Uterus (tissue), 4 donors: ENCODE data around the gene UNC5CL. TPM values are rescaled to one million over a fixed set of nuclear protein-coding genes. Genes with fewer than 3 reads are reported as not detected.

Experiments used
- DNase-seq, 2 donors: peaks; one replicate each; pipeline ENCODE4 v3.0.0-alpha.2; 2019 to 2020
- H3K27ac ChIP-seq, 2 donors: fragments of 200-600 bp; sonication (generic); 1 replicate in 1 of 2; 2 replicates in 1 of 2; pipeline ENCODE4 v1.5.1; 2016 to 2018
- H3K27me3 ChIP-seq, 2 donors: fragments of 200-600 bp; sonication (generic); one replicate each; pipeline ENCODE4 v1.5.1; 2018 to 2019; ENCODE audit warnings: control low read depth in 1 of 2
- H3K36me3 ChIP-seq, 2 donors: fragments of 200-600 bp; sonication (generic); one replicate each; pipeline ENCODE4 v1.5.1; 2019; ENCODE audit warnings: control low read depth in 1 of 2
- H3K4me1 ChIP-seq, 2 donors: fragments of 200-600 bp; sonication (generic); one replicate each; pipeline ENCODE4 v1.5.1; 2018 to 2019; ENCODE audit warnings: control low read depth in 1 of 2
- H3K4me3 ChIP-seq, 2 donors: fragments of 200-600 bp; sonication (generic); 1 replicate in 1 of 2; 2 replicates in 1 of 2; pipeline ENCODE4 v1.5.1; 2018 to 2019; ENCODE audit warnings: mild to moderate bottlenecking in 1 of 2
- H3K9me3 ChIP-seq, 2 donors: fragments of 200-600 bp; sonication (generic); one replicate each; pipeline ENCODE4 v1.5.1; 2019; ENCODE audit warnings: control low read depth in 1 of 2
- CTCF ChIP-seq, 4 experiments: fragments of 200-600 bp in 2 of 4; fragments of 450-650 bp in 2 of 4; sonication (generic) in 2 of 4; IDR thresholded peaks; one replicate each; pipeline ENCODE4 v1.5.1; 2016 to 2019; ENCODE audit warnings: antibody characterized with exemption in 4 of 4, mild to moderate bottlenecking in 2 of 4, moderate library complexity in 1 of 4
- POLR2A ChIP-seq, 2 donors: fragments of 450-650 bp; IDR thresholded peaks; one replicate each; pipeline ENCODE4 v1.6.1; 2016; ENCODE audit warnings: antibody characterized with exemption in 2 of 2, mild to moderate bottlenecking in 1 of 2, moderate library complexity in 1 of 2
- intact Hi-C: fragments of 100-400 bp; cut with DNase I; formaldehyde crosslinking; loops from one replicate; pipeline ENCODE4 v1.15.1; 2023; ENCODE audit warnings: low total_unique reads
- total RNA-seq, 4 donors: library from RNA; depleted of rRNA in 3 of 4; stranded (reverse); fragments of >200 nt in 3 of 4; gene quantifications; one replicate each; pipeline versions ENCODE4 v1.1.0 to v1.2.4, GENCODE V29; 2014 to 2023
- donor health status: DM: yes; HTN: yes; CAD: no.

UNC5CL gene
- total RNA-seq, 4 donors from 2014 or later, result 0.26 to 1.4 (median 1.2) TPM; not detected in 1

- Histone ChIP-seq H3K9me3 (no peaks in the 10 kb centered on the region), H3K4me3 (no peak overlapping the region), H3K27ac (no peak overlapping the region), H3K36me3 (no peaks in the 10 kb centered on the region), H3K27me3 (no peaks in the 10 kb centered on the region), H3K4me1 (no peaks in the 10 kb centered on the region)
- no peak for DNase-seq
- no peak for TF ChIP-seq CTCF (IDR thresholded peaks at IDR 0.05)
- no peak for TF ChIP-seq POLR2A (IDR thresholded peaks at IDR 0.05)
- intact Hi-C loops, result no loop called here
Observed at GRCh38 chr6:41056768-41057490, 17.9 kb upstream of the UNC5CL start.

- no peak overlapping the region for H3K27ac ChIP-seq
- TF ChIP-seq POLR2A (IDR thresholded peaks at IDR 0.05), result no peak
- TF ChIP-seq CTCF (IDR thresholded peaks at IDR 0.05), result no peak
- DNase-seq, result no peak
- intact Hi-C loops, result no loop called here
- no peaks in the 10 kb centered on the region for H3K27me3 ChIP-seq
- H3K4me1 ChIP-seq, result no peaks in the 10 kb centered on the region
- H3K36me3 ChIP-seq, result no peaks in the 10 kb centered on the region
- no peak overlapping the region for H3K4me3 ChIP-seq
- H3K9me3 ChIP-seq, result no peaks in the 10 kb centered on the region
Observed at GRCh38 chr6:41055149-41055548, 16.1 kb upstream of the UNC5CL start.

- Histone ChIP-seq H3K27me3 (no peaks in the 10 kb centered on the region), H3K27ac (no peak overlapping the region), H3K4me1 (no peaks in the 10 kb centered on the region), H3K36me3 (no peaks in the 10 kb centered on the region), H3K4me3 (no peak overlapping the region), H3K9me3 (no peaks in the 10 kb centered on the region)
- DNase-seq, result no peak
- intact Hi-C loops, result no loop called here
- TF ChIP-seq CTCF (IDR thresholded peaks at IDR 0.05) (no peak), POLR2A (IDR thresholded peaks at IDR 0.05) (no peak)
Observed at GRCh38 chr6:41054511-41054910, 15.5 kb upstream of the UNC5CL start.

- intact Hi-C loops, result no loop called here
- H3K27me3 ChIP-seq, result no peaks in the 10 kb centered on the region
- no peak for DNase-seq
- no peaks in the 10 kb centered on the region for H3K9me3 ChIP-seq
- H3K36me3 ChIP-seq, result no peaks in the 10 kb centered on the region
- no peaks in the 10 kb centered on the region for H3K4me1 ChIP-seq
- TF ChIP-seq POLR2A (IDR thresholded peaks at IDR 0.05) (no peak), CTCF (IDR thresholded peaks at IDR 0.05) (no peak)
- no peak within 1 kb of the TSS for H3K4me3 ChIP-seq
- no peak within 1 kb of the TSS for H3K27ac ChIP-seq
Observed at GRCh38 chr6:41053041-41053440, 14.0 kb upstream of the UNC5CL start, which contains the start of gene APOBEC2. APOBEC2 (plus strand) TSS chr6:41053202; CDS start chr6:41053348, 146 bp downstream.

- Histone ChIP-seq H3K27me3 (no peaks in the 10 kb centered on the region), H3K27ac (no peak overlapping the region), H3K4me1 (no peaks in the 10 kb centered on the region), H3K9me3 (no peaks in the 10 kb centered on the region), H3K4me3 (no peak overlapping the region), H3K36me3 (no peaks in the 10 kb centered on the region)
- TF ChIP-seq POLR2A (IDR thresholded peaks at IDR 0.05) (no peak), CTCF (IDR thresholded peaks at IDR 0.05) (no peak)
- DNase-seq, result no peak
- intact Hi-C loops, result no loop called here
Observed at GRCh38 chr6:41051873-41052272, 12.9 kb upstream of the UNC5CL start.
